GM18907 (cell line): Measurements from ENCODE around the gene GLI2.

Source experiments
- ATAC-seq: cut with Tn5 transposase; IDR thresholded peaks from one replicate; pipeline ENCODE4 v1.9.1; 2021; ENCODE audit warnings: mild to moderate bottlenecking, moderate library complexity; ENCODE audit not compliant: unreplicated experiment

The GLI2 gene

GRCh38 chr2:120783969-120784372 lies 48.3 kb downstream of the GLI2 start:
- no peak for ATAC-seq
